ENCODE measurements around the gene HMCN2.

The HMCN2 gene

DNA sequence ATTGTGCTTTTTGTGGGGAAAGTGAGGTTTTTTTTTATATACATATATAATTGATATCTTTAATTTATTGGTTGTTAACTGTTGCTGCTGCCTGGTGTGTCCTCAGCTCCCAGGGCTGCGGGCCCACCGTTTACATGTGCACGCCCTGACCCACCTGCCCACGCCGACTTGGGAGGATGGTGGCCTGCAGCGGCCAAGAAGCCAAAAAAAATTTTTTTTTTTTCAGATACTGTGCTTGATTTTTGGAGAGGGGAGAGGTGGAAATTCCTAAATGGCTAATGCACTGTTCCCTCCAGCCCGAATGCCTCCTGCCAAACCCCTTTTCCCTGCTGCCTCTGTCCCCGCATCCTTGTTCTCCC, 32.0 kb upstream of the HMCN2 start:
- in situ Hi-C loops (cut with MboI; ENCODE audit: low sequenced_read_pairs, unreplicated experiment): loop anchor here (10.0 kb wide), 1 partner anchor 119 kb away; no protein-coding TSS in a partner anchor
- TF ChIP-seq, protein P1, sequence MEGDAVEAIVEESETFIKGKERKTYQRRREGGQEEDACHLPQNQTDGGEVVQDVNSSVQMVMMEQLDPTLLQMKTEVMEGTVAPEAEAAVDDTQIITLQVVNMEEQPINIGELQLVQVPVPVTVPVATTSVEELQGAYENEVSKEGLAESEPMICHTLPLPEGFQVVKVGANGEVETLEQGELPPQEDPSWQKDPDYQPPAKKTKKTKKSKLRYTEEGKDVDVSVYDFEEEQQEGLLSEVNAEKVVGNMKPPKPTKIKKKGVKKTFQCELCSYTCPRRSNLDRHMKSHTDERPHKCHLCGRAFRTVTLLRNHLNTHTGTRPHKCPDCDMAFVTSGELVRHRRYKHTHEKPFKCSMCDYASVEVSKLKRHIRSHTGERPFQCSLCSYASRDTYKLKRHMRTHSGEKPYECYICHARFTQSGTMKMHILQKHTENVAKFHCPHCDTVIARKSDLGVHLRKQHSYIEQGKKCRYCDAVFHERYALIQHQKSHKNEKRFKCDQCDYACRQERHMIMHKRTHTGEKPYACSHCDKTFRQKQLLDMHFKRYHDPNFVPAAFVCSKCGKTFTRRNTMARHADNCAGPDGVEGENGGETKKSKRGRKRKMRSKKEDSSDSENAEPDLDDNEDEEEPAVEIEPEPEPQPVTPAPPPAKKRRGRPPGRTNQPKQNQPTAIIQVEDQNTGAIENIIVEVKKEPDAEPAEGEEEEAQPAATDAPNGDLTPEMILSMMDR (IDR thresholded peaks at IDR 0.05; ENCODE audit: borderline replicate concordance, control extremely low read depth, extremely low read depth, insufficient read depth, missing control alignments): no peak
- no peak for DNase-seq (ENCODE audit: low spot score)

- in situ Hi-C loops (cut with MboI; ENCODE audit: low sequenced_read_pairs, unreplicated experiment): loop anchor here (10.0 kb wide), 1 partner anchor 120 kb away; no protein-coding TSS in a partner anchor
- TF ChIP-seq, protein P1 (IDR thresholded peaks at IDR 0.05; ENCODE audit: borderline replicate concordance, control extremely low read depth, extremely low read depth, insufficient read depth, missing control alignments): no peak
- DNase-seq (ENCODE audit: low spot score): no peak
These were observed 31.0 kb upstream of the HMCN2 start for GRCh38 chr9:130234340-130235260.

- TF ChIP-seq, protein P1 (IDR thresholded peaks at IDR 0.05; ENCODE audit: borderline replicate concordance, control extremely low read depth, extremely low read depth, insufficient read depth, missing control alignments): peak; percentile 98
- in situ Hi-C loops (cut with MboI; ENCODE audit: low sequenced_read_pairs, unreplicated experiment): loop anchor here (10.0 kb wide), 1 partner anchor 121 kb away; no protein-coding TSS in a partner anchor
- DNase-seq (ENCODE audit: low spot score): peak; percentile 83
These were observed 29.8 kb upstream of the HMCN2 start for GRCh38 chr9:130235558-130236435.

DNA sequence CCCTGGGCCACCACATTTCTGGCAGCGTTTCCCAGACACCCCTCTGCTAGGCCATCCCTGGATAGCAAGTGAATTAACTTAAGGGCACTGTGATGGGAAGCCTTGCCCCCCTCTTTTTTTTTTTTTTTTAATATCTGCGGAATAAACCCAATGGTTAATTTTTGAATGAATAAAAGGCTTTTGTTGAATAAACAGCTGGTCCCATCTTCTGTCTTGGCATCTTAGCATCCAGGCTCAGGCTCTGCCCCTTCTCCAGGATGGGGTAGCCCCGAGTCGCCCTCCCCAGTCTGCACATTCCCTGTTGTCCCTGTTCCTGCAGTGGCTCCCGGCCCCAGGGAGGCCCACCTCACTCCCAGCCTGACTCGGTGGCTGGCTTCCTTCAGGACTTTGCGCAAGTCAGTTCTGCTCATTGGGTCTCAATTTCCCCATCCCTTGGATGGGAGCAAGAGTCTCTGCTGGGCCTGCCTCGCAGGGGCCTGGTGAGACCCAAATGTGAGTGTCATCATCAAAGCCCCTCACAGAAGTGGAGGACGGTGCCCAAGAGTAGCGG, 29.0 kb upstream of the HMCN2 start:
- in situ Hi-C loops (cut with MboI; ENCODE audit: low sequenced_read_pairs, unreplicated experiment): loop anchor here (10.0 kb wide), 1 partner anchor 122 kb away; no protein-coding TSS in a partner anchor
- DNase-seq (ENCODE audit: low spot score): no peak
- TF ChIP-seq, protein P1 (IDR thresholded peaks at IDR 0.05; ENCODE audit: borderline replicate concordance, control extremely low read depth, extremely low read depth, insufficient read depth, missing control alignments): no peak

GRCh38 chr9:130237076-130237475, 28.5 kb upstream of the HMCN2 start:
- in situ Hi-C loops (cut with MboI; ENCODE audit: low sequenced_read_pairs, unreplicated experiment): loop anchor here (10.0 kb wide), 1 partner anchor 122 kb away; no protein-coding TSS in a partner anchor
- TF ChIP-seq, protein P1 (IDR thresholded peaks at IDR 0.05; ENCODE audit: borderline replicate concordance, control extremely low read depth, extremely low read depth, insufficient read depth, missing control alignments): no peak
- no peak for DNase-seq (ENCODE audit: low spot score)
